CD4-positive, alpha-beta T cell treated with Interleukin-12 subunit alpha and Interleukin-12 subunit beta, for 1 hour (primary cell): ENCODE data around the gene ZCCHC8.

ENCODE experiments used
- DNase-seq: peaks from one replicate; pipeline ENCODE4 v3.0.0-alpha.2; 2020

Gene ZCCHC8

DNA sequence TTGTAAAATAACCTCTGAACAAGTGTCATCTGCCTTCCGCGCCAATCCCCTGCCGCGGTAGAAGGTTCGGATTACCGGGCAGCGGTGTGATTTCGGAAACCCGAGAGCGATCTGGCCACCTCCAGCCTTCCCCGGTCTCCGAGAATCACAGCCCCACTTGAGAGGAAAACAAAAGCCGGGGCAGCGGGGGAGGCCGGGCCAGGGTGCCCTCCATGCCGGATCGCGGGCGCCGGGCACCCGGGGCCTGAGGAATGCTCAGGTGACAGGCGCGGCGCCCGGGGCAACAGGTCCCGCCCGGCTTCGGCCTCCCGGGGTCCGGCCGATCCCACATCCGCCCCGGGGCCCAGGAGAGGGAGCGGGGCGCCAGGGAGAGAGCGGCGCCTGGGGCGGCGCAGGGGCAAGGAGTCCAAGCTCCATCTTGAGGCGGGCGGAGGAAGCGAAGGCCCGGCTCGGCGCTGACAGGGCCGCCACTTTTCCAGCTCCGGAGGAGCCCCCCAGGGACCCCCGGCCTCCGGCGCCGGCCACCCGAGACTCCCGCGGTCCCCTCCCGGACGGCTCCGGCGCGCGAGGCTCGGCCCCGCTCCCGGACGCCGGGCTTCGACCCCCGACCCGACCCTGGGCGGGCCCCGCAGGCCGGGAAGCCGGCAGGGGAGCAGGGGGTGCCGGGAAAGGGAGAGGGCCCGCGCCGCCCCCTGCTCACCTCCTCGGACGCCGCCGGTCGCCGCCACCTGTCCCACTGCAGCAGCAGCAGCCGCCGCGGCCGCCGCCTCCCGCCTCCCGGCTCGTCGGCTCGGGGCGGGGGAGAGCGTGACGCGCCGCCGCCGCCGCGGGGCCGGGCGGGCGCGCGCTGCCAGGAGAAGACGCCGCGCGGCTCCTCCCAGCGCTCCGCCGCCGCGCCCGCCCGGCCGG, 78.7 kb downstream of the ZCCHC8 start, which contains the start of gene CLIP1:
Gene CLIP1, minus strand, starts transcription at position 849 of the 909 bp plus-strand sequence. CDS start 42,217 bp downstream, outside the sequence.
- DNase-seq, result peak; percentile 71
